ENCODE results near the gene MCRS1. TPM values are rescaled to one million over a fixed set of nuclear protein-coding genes. Genes with fewer than 3 reads are reported as not detected.

MCRS1 gene
- total RNA-seq, 4 donors from 2014 or later = 56.7 to 111 (median 69.2) TPM

- Histone ChIP-seq H3K4me1 (peaks cover 12 to 13% of the 10 kb centered on the region in 2 donors), H3K27ac (no peak overlapping the region), H3K4me3 (replicated peaks in 1 of 3) (no peak overlapping the region), H3K36me3 (peaks cover 9 to 11% of the 10 kb centered on the region in 2 donors), H3K9me3 (no peaks in the 10 kb centered on the region), H3K27me3 (no peaks in the 10 kb centered on the region)
- no peak for DNase-seq
- TF ChIP-seq POLR2A (IDR thresholded peaks at IDR 0.05) (no peak), CTCF (IDR thresholded peaks at IDR 0.05) (no peak)
- intact Hi-C loops (cut with DNase I) = no loop called here
- WGBS, 2 donors = 82 to 83% methylated on average over 8 of the region's 8 CpGs
These were observed 15.0 kb downstream of the MCRS1 start for GRCh38 chr12:49552899-49553298.

DNA sequence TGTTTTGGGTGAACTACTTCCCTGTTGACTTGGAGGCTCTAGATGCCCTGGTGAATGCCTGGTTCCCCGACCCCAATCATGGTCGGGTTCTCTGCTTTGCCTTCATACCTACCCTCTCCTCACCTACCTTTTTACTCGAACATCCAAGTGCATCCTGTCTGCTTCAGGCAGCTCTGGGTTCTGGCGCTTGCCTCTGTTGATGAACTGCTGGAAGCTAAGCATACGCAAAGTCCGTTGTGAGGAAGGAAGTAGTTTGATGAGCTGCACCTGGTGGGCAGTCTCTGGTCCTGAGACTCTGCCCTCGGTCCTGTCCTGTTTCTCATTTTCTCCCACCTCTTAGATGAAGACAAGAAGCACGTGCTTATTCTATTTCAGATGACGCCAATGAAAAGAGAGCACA is 15.5 kb downstream of the MCRS1 start:
- intact Hi-C loops (cut with DNase I) = no loop called here
- Histone ChIP-seq H3K4me3 (replicated peaks in 1 of 3) (no peak overlapping the region), H3K9me3 (no peaks in the 10 kb centered on the region), H3K27me3 (no peaks in the 10 kb centered on the region), H3K27ac (no peak overlapping the region), H3K4me1 (peaks cover 12 to 13% of the 10 kb centered on the region in 2 donors), H3K36me3 (peaks cover 4 to 6% of the 10 kb centered on the region in 2 donors)
- TF ChIP-seq POLR2A (IDR thresholded peaks at IDR 0.05) (no peak), CTCF (IDR thresholded peaks at IDR 0.05) (no peak)
- WGBS, 2 donors = 76 to 81% methylated on average over 9 of the region's 9 CpGs
- no peak for DNase-seq

DNA sequence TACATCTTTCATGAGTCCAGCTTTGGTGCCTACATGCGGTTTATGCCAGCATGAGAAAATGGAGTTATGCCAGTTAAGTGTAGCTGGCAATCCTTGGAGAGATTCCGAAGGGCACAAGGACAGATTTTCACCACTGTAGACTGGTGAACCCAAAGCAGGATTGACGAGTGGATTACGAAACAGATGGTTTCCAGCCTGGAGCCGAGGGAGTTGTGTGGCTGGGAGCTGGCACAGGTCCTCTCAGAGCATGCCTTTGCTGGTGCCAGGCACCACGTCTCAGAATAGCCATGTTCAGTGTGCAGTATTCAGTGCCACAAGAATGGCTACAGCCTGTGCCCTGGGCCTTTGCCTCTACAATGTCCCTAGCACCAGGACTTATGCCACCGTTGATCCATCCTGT is 15.9 kb downstream of the MCRS1 start:
- intact Hi-C loops (cut with DNase I) = no loop called here
- 65 to 67% methylated on average over 5 to 7 of the region's 7 CpGs for WGBS, 2 donors

GRCh38 chr12:49550693-49551252 is 17.2 kb downstream of the MCRS1 start:
- Histone ChIP-seq H3K4me1 (peaks cover 12 to 13% of the 10 kb centered on the region in 2 donors), H3K27me3 (no peaks in the 10 kb centered on the region), H3K27ac (no peak overlapping the region), H3K4me3 (replicated peaks in 1 of 3) (no peak overlapping the region), H3K9me3 (no peaks in the 10 kb centered on the region), H3K36me3 (no peaks in the 10 kb centered on the region)
- DNase-seq = no peak
- TF ChIP-seq CTCF (IDR thresholded peaks at IDR 0.05) (no peak), POLR2A (IDR thresholded peaks at IDR 0.05) (no peak)
- intact Hi-C loops (cut with DNase I) = no loop called here
- 79 to 94% methylated on average over 6 of the region's 6 CpGs for WGBS, 2 donors

More for the DNA sequence above, 15.9 kb downstream of the MCRS1 start:
- peaks cover 12 to 13% of the 10 kb centered on the region in 2 donors for H3K4me1 ChIP-seq
- H3K36me3 ChIP-seq = peaks cover 0 to 2% of the 10 kb centered on the region in 2 donors
- TF ChIP-seq POLR2A (IDR thresholded peaks at IDR 0.05) (no peak), CTCF (IDR thresholded peaks at IDR 0.05) (no peak)
- no peak overlapping the region for H3K4me3 ChIP-seq (replicated peaks in 1 of 3)
- no peaks in the 10 kb centered on the region for H3K27me3 ChIP-seq
- no peaks in the 10 kb centered on the region for H3K9me3 ChIP-seq
- no peak overlapping the region for H3K27ac ChIP-seq
- peak in 1 of 2 donors; percentile 30 for DNase-seq

- intact Hi-C loops (cut with DNase I) = no loop called here
- DNase-seq = no peak
- Histone ChIP-seq H3K27ac (no peak overlapping the region), H3K4me1 (peaks cover 12 to 13% of the 10 kb centered on the region in 2 donors), H3K4me3 (replicated peaks in 1 of 3) (no peak overlapping the region), H3K9me3 (no peaks in the 10 kb centered on the region), H3K36me3 (no peaks in the 10 kb centered on the region), H3K27me3 (no peaks in the 10 kb centered on the region)
- 83 to 88% methylated on average over 14 to 20 of the region's 28 CpGs for WGBS, 2 donors
- TF ChIP-seq POLR2A (IDR thresholded peaks at IDR 0.05) (no peak), CTCF (IDR thresholded peaks at IDR 0.05) (no peak)
These were observed 17.9 kb downstream of the MCRS1 start for GRCh38 chr12:49549735-49550692.

Measured in thyroid gland (tissue), 4 donors.